ENCODE measurements around the gene ADCY2. TPM values are rescaled to one million over a fixed set of nuclear protein-coding genes. Genes with fewer than 3 reads are reported as not detected.

Gene ADCY2
- polyA plus RNA-seq, 1 donor (not counting 4 experiments of a cell fraction or from before 2014, with no cell fraction given): 0.13 TPM

DNA sequence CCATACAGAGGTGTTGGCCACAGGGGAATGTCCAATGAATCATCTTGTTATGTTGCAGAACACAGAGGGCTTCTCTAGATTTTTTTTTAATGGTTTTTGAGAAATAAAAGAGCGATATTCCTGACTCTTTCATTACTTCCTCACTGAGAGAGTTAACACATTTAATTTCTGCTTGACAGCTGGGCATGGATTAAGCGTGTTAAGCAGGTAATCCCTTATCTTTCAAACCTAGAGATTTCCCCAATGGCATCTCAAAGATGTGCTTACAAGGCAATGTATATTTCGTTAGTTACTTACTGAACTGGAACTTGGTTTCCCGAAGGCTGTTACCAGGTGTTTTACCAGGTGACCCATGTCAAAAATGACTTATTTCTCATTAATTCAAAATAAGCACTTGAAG, 21.8 kb upstream of the ADCY2 start:
- FAIRE-seq (no peak), DNase-seq (ENCODE audit: low read depth, low spot score) (no peak)
- no peak for TF ChIP-seq EZH2 (IDR thresholded peaks at IDR 0.05; ENCODE audit: low read length)
- TF ChIP-seq, protein P1, sequence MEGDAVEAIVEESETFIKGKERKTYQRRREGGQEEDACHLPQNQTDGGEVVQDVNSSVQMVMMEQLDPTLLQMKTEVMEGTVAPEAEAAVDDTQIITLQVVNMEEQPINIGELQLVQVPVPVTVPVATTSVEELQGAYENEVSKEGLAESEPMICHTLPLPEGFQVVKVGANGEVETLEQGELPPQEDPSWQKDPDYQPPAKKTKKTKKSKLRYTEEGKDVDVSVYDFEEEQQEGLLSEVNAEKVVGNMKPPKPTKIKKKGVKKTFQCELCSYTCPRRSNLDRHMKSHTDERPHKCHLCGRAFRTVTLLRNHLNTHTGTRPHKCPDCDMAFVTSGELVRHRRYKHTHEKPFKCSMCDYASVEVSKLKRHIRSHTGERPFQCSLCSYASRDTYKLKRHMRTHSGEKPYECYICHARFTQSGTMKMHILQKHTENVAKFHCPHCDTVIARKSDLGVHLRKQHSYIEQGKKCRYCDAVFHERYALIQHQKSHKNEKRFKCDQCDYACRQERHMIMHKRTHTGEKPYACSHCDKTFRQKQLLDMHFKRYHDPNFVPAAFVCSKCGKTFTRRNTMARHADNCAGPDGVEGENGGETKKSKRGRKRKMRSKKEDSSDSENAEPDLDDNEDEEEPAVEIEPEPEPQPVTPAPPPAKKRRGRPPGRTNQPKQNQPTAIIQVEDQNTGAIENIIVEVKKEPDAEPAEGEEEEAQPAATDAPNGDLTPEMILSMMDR (optimal IDR thresholded peaks at IDR 0.05 in 1 of 3, IDR thresholded peaks at IDR 0.05 in 1 of 3, conservative IDR thresholded peaks at IDR 0.05 in 1 of 3; ENCODE audit: extremely low read depth in 1 of 3, insufficient read depth in 2 of 3, low read length in 3 of 3): no peak
- no peaks in the 10 kb centered on the region for H3K79me2 ChIP-seq (ENCODE audit: control insufficient read depth, insufficient read depth, low read length)
- no peak overlapping the region for H3K4me3 ChIP-seq (ENCODE audit: control insufficient read depth in 2 of 3, extremely low read depth in 1 of 3, insufficient read depth in 2 of 3, low read depth in 1 of 3, low read length in 3 of 3)
- no peak overlapping the region for H2AFZ ChIP-seq (ENCODE audit: control insufficient read depth, low read length)
- no peaks in the 10 kb centered on the region for H3K27me3 ChIP-seq (ENCODE audit: control insufficient read depth, extremely low read depth, insufficient read depth, low read length)
- H4K20me1 ChIP-seq (ENCODE audit: control insufficient read depth, extremely low read depth, insufficient read depth, low read length): no peaks in the 10 kb centered on the region
- H3K4me2 ChIP-seq (ENCODE audit: control insufficient read depth, extremely low read depth, insufficient read depth, low read depth, low read length): no peak overlapping the region
- dilution Hi-C loops (cut with MboI; ENCODE audit: extremely low pct_ligation_motif_present, low sequenced_read_pairs): no loop called here
- H3K36me3 ChIP-seq (ENCODE audit: control insufficient read depth in 2 of 2, extremely low read depth in 1 of 2, insufficient read depth in 2 of 2, low read length in 2 of 2): no peaks in the 10 kb centered on the region
- peaks cover 7% of the 10 kb centered on the region for H3K9me3 ChIP-seq (ENCODE audit: control insufficient read depth, low read depth, low read length)
- H3K27ac ChIP-seq (ENCODE audit: control insufficient read depth, insufficient read depth, low read length): no peak overlapping the region
- no peaks in the 10 kb centered on the region for H3K9me1 ChIP-seq (ENCODE audit: control insufficient read depth, extremely low read depth, insufficient read depth, low read length)
- no peak overlapping the region for H3K9ac ChIP-seq (ENCODE audit: control insufficient read depth, extremely low read depth, insufficient read depth, low read length)
- no peaks in the 10 kb centered on the region for H3K4me1 ChIP-seq (ENCODE audit: control insufficient read depth, extremely low read depth, insufficient read depth, low read length)

DNA sequence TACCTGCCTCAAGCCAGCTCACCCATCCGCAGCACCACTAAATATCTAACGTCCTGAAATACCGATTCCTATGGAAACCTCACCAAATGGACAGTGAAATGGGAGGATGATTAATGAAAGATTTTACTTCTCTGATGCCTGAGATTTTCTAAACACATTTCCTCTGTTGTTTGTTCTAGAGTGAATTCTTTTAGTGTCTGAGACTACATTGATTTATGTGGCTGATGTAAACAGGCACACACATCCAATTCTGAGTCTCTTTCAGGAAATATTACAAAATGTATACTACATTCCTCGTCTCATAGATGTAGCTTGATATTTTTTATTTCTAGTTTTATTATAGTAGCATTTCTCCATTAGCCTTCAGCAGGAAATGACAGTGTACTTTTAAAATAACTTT, 20.5 kb upstream of the ADCY2 start:
- no peak overlapping the region for H2AFZ ChIP-seq (ENCODE audit: control insufficient read depth, low read length)
- H3K9ac ChIP-seq (ENCODE audit: control insufficient read depth, extremely low read depth, insufficient read depth, low read length): no peak overlapping the region
- no peaks in the 10 kb centered on the region for H3K36me3 ChIP-seq (ENCODE audit: control insufficient read depth in 2 of 2, extremely low read depth in 1 of 2, insufficient read depth in 2 of 2, low read length in 2 of 2)
- no peaks in the 10 kb centered on the region for H3K9me1 ChIP-seq (ENCODE audit: control insufficient read depth, extremely low read depth, insufficient read depth, low read length)
- no peak for TF ChIP-seq EZH2 (IDR thresholded peaks at IDR 0.05; ENCODE audit: low read length)
- TF ChIP-seq, protein P1 (optimal IDR thresholded peaks at IDR 0.05 in 1 of 3, IDR thresholded peaks at IDR 0.05 in 1 of 3, conservative IDR thresholded peaks at IDR 0.05 in 1 of 3; ENCODE audit: extremely low read depth in 1 of 3, insufficient read depth in 2 of 3, low read length in 3 of 3): no peak
- H3K79me2 ChIP-seq (ENCODE audit: control insufficient read depth, insufficient read depth, low read length): no peaks in the 10 kb centered on the region
- H3K4me3 ChIP-seq (ENCODE audit: control insufficient read depth in 2 of 3, extremely low read depth in 1 of 3, insufficient read depth in 2 of 3, low read depth in 1 of 3, low read length in 3 of 3): no peak overlapping the region
- H3K4me1 ChIP-seq (ENCODE audit: control insufficient read depth, extremely low read depth, insufficient read depth, low read length): no peaks in the 10 kb centered on the region
- DNase-seq (ENCODE audit: low read depth, low spot score): no peak
- FAIRE-seq: no peak
- dilution Hi-C loops (cut with MboI; ENCODE audit: extremely low pct_ligation_motif_present, low sequenced_read_pairs): no loop called here
- H4K20me1 ChIP-seq (ENCODE audit: control insufficient read depth, extremely low read depth, insufficient read depth, low read length): no peaks in the 10 kb centered on the region
- no peaks in the 10 kb centered on the region for H3K27me3 ChIP-seq (ENCODE audit: control insufficient read depth, extremely low read depth, insufficient read depth, low read length)
- H3K9me3 ChIP-seq (ENCODE audit: control insufficient read depth, low read depth, low read length): peaks cover 7% of the 10 kb centered on the region
- no peak overlapping the region for H3K27ac ChIP-seq (ENCODE audit: control insufficient read depth, insufficient read depth, low read length)
- no peak overlapping the region for H3K4me2 ChIP-seq (ENCODE audit: control insufficient read depth, extremely low read depth, insufficient read depth, low read depth, low read length)

All from keratinocyte (primary cell).